ENCODE data around the gene KRT13. TPM values are rescaled to one million over a fixed set of nuclear protein-coding genes. Genes with fewer than 3 reads are reported as not detected.

The KRT13 gene
- total and polyA plus RNA-seq, 10 of the 15 experiments (the other 5 are each of a cell fraction or from before 2014, with no cell fraction given), result not detected

GRCh38 chr17:41498276-41498675, 7.1 kb downstream of the KRT13 start:
- H4K20me1 ChIP-seq (ENCODE audit: control insufficient read depth, insufficient read depth), result no peaks in the 10 kb centered on the region
- H3K27ac ChIP-seq (ENCODE audit: control insufficient read depth, insufficient read depth), result no peak overlapping the region
- H3K4me2 ChIP-seq (ENCODE audit: control insufficient read depth, insufficient read depth), result no peak overlapping the region
- in situ Hi-C loops (cut with MboI) (no loop called here), intact Hi-C loops (cut with micrococcal nuclease; ENCODE audit: unreplicated experiment) (loop anchor here (5.0 kb wide), 1 partner anchor 586 kb away; no protein-coding TSS in a partner anchor)
- RAD21 ChIA-PET (ENCODE audit: unreplicated experiment), result no interaction called here
- ATAC-seq (no peak), FAIRE-seq (no peak), DNase-seq (ENCODE audit: low read depth, low spot score) (no peak)
- no TSS peak for BruUV-seq (replicated peaks)
- no peaks in the 10 kb centered on the region for H3K36me3 ChIP-seq (ENCODE audit: control insufficient read depth in 2 of 2, insufficient read depth in 2 of 2, low read length in 1 of 2)
- TF ChIP-seq MXI1 (IDR thresholded peaks at IDR 0.05; ENCODE audit: low read depth, low read length) (no peak), TBL1XR1 (IDR thresholded peaks at IDR 0.05; ENCODE audit: low read depth, low read length) (no peak), ZSCAN29 (IDR thresholded peaks at IDR 0.05) (no peak), MEF2B (IDR thresholded peaks at IDR 0.05; ENCODE audit: partially characterized antibody, poor library complexity, severe bottlenecking) (no peak), RAD51 (IDR thresholded peaks at IDR 0.05) (no peak), HDGF (IDR thresholded peaks at IDR 0.05) (no peak), TAF1 (IDR thresholded peaks at IDR 0.05; ENCODE audit: borderline replicate concordance, low read depth, low read length) (no peak)
- TF ChIP-seq, protein P1, sequence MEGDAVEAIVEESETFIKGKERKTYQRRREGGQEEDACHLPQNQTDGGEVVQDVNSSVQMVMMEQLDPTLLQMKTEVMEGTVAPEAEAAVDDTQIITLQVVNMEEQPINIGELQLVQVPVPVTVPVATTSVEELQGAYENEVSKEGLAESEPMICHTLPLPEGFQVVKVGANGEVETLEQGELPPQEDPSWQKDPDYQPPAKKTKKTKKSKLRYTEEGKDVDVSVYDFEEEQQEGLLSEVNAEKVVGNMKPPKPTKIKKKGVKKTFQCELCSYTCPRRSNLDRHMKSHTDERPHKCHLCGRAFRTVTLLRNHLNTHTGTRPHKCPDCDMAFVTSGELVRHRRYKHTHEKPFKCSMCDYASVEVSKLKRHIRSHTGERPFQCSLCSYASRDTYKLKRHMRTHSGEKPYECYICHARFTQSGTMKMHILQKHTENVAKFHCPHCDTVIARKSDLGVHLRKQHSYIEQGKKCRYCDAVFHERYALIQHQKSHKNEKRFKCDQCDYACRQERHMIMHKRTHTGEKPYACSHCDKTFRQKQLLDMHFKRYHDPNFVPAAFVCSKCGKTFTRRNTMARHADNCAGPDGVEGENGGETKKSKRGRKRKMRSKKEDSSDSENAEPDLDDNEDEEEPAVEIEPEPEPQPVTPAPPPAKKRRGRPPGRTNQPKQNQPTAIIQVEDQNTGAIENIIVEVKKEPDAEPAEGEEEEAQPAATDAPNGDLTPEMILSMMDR (IDR thresholded peaks at IDR 0.05 in 2 of 3, conservative IDR thresholded peaks at IDR 0.05 in 1 of 3; ENCODE audit: control insufficient read depth in 2 of 3, extremely low read depth in 1 of 3, insufficient read depth in 1 of 3, low read depth in 3 of 3, low read length in 3 of 3), result no peak
- H3K4me3 ChIP-seq, result no peak overlapping the region
- POLR2A ChIA-PET, result no interaction called here
- WGBS (ENCODE audit: insufficient coverage, insufficient replicate concordance, low lambda C conversion rate, missing lambda C conversion rate), result 7% methylated on average over 6 of the region's 6 CpGs
- H3K4me1 ChIP-seq (ENCODE audit: control insufficient read depth, insufficient read depth, low read length), result no peaks in the 10 kb centered on the region
- H3K27me3 ChIP-seq (replicated peaks in 1 of 2; ENCODE audit: control insufficient read depth in 2 of 2, insufficient read depth in 2 of 2, low read length in 1 of 2), result peaks cover 0 to under 1% of the 10 kb centered on the region in 2 experiments; a peak in 2 of 4 replicates
- CTCF ChIA-PET, result interaction anchor here (0.9 to 1.5 kb wide), 3 partner anchors 12 to 165 kb away, joined by 3 to 6 read pairs (median 3); no protein-coding TSS in a partner anchor
- SMC1A ChIA-PET (ENCODE audit: uncharacterized antibody, unreplicated experiment), result no interaction called here
- no peaks in the 10 kb centered on the region for H3K9me3 ChIP-seq (replicated peaks; ENCODE audit: control insufficient read depth, insufficient read depth, low read length)
- no peak overlapping the region for H2AFZ ChIP-seq (ENCODE audit: control insufficient read depth, low read depth, low read length)
- no peaks in the 10 kb centered on the region for H3K79me2 ChIP-seq (ENCODE audit: control insufficient read depth, insufficient read depth, low read length)
- H3K9ac ChIP-seq (ENCODE audit: control insufficient read depth, insufficient read depth, low read length), result no peak overlapping the region
